WTC11 (cell line): ENCODE data around the gene NCKIPSD. TPM values are rescaled to one million over a fixed set of nuclear protein-coding genes. Genes with fewer than 3 reads are reported as not detected.

Experiments
- ATAC-seq: fragments of 200-7000 bp; cut with Tn5 transposase; 2 replicates; pipeline ENCODE4 v1.10.0; 2021; ENCODE audit warnings: mild to moderate bottlenecking, moderate library complexity
- CTCF ChIA-PET: fragments of 300-600 bp; sonication (Branson Sonifier 250); formaldehyde crosslinking; loops from one replicate; lab custom pipeline; 2021; ENCODE audit warnings: antibody characterized with exemption; lab: Charles Lee
- POLR2A ChIA-PET: fragments of 350-600 bp; sonication (Branson Sonifier 250); formaldehyde crosslinking; loops from one replicate; lab custom pipeline; 2021; ENCODE audit warnings: antibody characterized with exemption; lab: Charles Lee
- DNase-seq: peaks from one replicate; pipeline ENCODE4 v3.0.0; 2021; ENCODE audit warnings: low spot score
- H3K27ac Mint-ChIP-seq: 2 replicates; pipeline ENCODE4 v1.8.0; 2021; ENCODE audit warnings: mixed read lengths
- H3K27me3 Mint-ChIP-seq: 2 replicates; pipeline ENCODE4 v1.8.0; 2021; ENCODE audit warnings: low read depth, mild to moderate bottlenecking, moderate library complexity, mixed read lengths
- H3K36me3 Mint-ChIP-seq: 2 replicates; pipeline ENCODE4 v1.8.0; 2021; ENCODE audit warnings: mixed read lengths
- H3K4me1 Mint-ChIP-seq: 2 replicates; pipeline ENCODE4 v1.8.0; 2022; ENCODE audit warnings: mixed read lengths
- H3K4me3 Mint-ChIP-seq: 2 replicates; pipeline ENCODE4 v1.8.0; 2021; ENCODE audit warnings: mild to moderate bottlenecking, moderate library complexity, mixed read lengths
- H3K9me3 Mint-ChIP-seq: 2 replicates; pipeline ENCODE4 v1.8.0; 2021; ENCODE audit warnings: mixed read lengths
- CREM ChIP-seq: sonication (generic); formaldehyde crosslinking; IDR thresholded peaks from 2 replicates; pipeline ENCODE4 v1.8.1; 2022; ENCODE audit warnings: mild to moderate bottlenecking, missing genetic modification reagents, moderate library complexity
- EMX1 ChIP-seq: fragments of 250-450 bp; sonication (Bioruptor Pico); IDR thresholded peaks from 2 replicates; pipeline ENCODE4 v1.8.0; 2021; ENCODE audit warnings: mild to moderate bottlenecking
- ESRRA ChIP-seq: sonication (generic); formaldehyde crosslinking; IDR thresholded peaks from 2 replicates; pipeline ENCODE4 v1.8.1; 2022; ENCODE audit warnings: mild to moderate bottlenecking, missing genetic modification reagents, borderline replicate concordance
- MXD4 ChIP-seq: fragments of 250-450 bp; sonication (Bioruptor Pico); IDR thresholded peaks from 2 replicates; pipeline ENCODE4 v1.8.0; 2021; ENCODE audit warnings: mild to moderate bottlenecking, moderate library complexity, borderline replicate concordance
- NR1H2 ChIP-seq: sonication (generic); formaldehyde crosslinking; IDR thresholded peaks from 2 replicates; pipeline ENCODE4 v1.9.0; 2021; ENCODE audit warnings: mild to moderate bottlenecking, moderate library complexity, missing genetic modification reagents
- SMAD4 ChIP-seq: sonication (generic); formaldehyde crosslinking; IDR thresholded peaks from 2 replicates; pipeline ENCODE4 v1.8.0; 2022; ENCODE audit warnings: mild to moderate bottlenecking, missing genetic modification reagents
- SP1 ChIP-seq: sonication (generic); formaldehyde crosslinking; conservative IDR thresholded peaks from 2 replicates; pipeline ENCODE4 v1.8.1; 2022; ENCODE audit warnings: missing genetic modification reagents
- ZNF121 ChIP-seq: sonication (generic); formaldehyde crosslinking; IDR thresholded peaks from 2 replicates; pipeline ENCODE4 v1.8.0; 2023; ENCODE audit warnings: missing genetic modification reagents
- ZNF317 ChIP-seq: sonication (generic); formaldehyde crosslinking; IDR thresholded peaks from 2 replicates; pipeline ENCODE4 v1.8.1; 2023; ENCODE audit warnings: low read depth, mild to moderate bottlenecking, moderate library complexity, missing genetic modification reagents, borderline replicate concordance
- ZNF396 ChIP-seq: fragments of 250-450 bp; sonication (Bioruptor Pico); IDR thresholded peaks from 2 replicates; pipeline ENCODE4 v1.8.0; 2021; ENCODE audit warnings: mild to moderate bottlenecking, moderate library complexity, borderline replicate concordance
- total RNA-seq: library from RNA; stranded (reverse); gene quantifications from 3 replicates; pipeline ENCODE4 v1.2.3, GENCODE V29; 2021
- TF ChIP-seq, protein P1 (sequence below): sonication (generic); formaldehyde crosslinking; IDR thresholded peaks from 2 replicates; pipeline ENCODE4 v1.8.0; 2023; ENCODE audit warnings: missing genetic modification reagents, mild to moderate bottlenecking, borderline replicate concordance
- TF ChIP-seq, protein P2 (sequence below): sonication (generic); formaldehyde crosslinking; IDR thresholded peaks from 2 replicates; pipeline ENCODE4 v1.8.1; 2022; ENCODE audit warnings: mild to moderate bottlenecking, moderate library complexity, missing genetic modification reagents
- TF ChIP-seq, protein P3 (sequence below): sonication (generic); formaldehyde crosslinking; IDR thresholded peaks from 2 replicates; pipeline ENCODE4 v1.8.1; 2023; ENCODE audit warnings: mild to moderate bottlenecking, missing genetic modification reagents, borderline replicate concordance
- TF ChIP-seq, protein P4 (sequence below): fragments of 250-450 bp; sonication (Bioruptor Pico); conservative IDR thresholded peaks from 2 replicates; pipeline ENCODE4 v1.9.0; 2021; ENCODE audit warnings: mild to moderate bottlenecking
- TF ChIP-seq, protein P5 (sequence below): sonication (generic); formaldehyde crosslinking; IDR thresholded peaks from 2 replicates; pipeline ENCODE4 v1.8.0; 2022; ENCODE audit warnings: mild to moderate bottlenecking, missing genetic modification reagents
- TF ChIP-seq, protein P6 (sequence below): fragments of 200-600 bp; IDR thresholded peaks from 2 replicates; pipeline ENCODE4 v1.8.0; 2022; ENCODE audit warnings: antibody characterized with exemption

Gene NCKIPSD
- total RNA-seq, 1 experiment from 2014 or later = 40.1 TPM

DNA sequence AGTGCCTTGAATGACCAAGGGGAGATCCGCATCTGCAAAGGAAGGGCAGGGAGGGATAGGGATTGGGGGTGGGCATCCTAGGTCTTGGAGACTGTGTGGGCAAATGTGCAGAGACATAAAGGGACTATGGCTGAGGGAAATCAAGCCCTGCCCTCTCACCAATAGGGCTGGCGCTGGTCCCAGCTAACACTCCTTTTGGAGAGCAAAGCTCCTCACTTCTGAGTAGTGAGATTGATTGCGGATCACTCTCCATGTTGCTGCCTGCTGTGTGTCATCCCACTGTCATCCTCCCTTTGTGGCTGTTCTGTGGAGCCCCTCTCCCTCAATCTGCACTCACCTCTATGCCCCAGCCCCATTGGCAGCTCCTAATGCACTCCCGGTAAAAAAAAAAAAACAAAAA is 20.8 kb downstream of the NCKIPSD start (continued):
- TF ChIP-seq, protein P1, sequence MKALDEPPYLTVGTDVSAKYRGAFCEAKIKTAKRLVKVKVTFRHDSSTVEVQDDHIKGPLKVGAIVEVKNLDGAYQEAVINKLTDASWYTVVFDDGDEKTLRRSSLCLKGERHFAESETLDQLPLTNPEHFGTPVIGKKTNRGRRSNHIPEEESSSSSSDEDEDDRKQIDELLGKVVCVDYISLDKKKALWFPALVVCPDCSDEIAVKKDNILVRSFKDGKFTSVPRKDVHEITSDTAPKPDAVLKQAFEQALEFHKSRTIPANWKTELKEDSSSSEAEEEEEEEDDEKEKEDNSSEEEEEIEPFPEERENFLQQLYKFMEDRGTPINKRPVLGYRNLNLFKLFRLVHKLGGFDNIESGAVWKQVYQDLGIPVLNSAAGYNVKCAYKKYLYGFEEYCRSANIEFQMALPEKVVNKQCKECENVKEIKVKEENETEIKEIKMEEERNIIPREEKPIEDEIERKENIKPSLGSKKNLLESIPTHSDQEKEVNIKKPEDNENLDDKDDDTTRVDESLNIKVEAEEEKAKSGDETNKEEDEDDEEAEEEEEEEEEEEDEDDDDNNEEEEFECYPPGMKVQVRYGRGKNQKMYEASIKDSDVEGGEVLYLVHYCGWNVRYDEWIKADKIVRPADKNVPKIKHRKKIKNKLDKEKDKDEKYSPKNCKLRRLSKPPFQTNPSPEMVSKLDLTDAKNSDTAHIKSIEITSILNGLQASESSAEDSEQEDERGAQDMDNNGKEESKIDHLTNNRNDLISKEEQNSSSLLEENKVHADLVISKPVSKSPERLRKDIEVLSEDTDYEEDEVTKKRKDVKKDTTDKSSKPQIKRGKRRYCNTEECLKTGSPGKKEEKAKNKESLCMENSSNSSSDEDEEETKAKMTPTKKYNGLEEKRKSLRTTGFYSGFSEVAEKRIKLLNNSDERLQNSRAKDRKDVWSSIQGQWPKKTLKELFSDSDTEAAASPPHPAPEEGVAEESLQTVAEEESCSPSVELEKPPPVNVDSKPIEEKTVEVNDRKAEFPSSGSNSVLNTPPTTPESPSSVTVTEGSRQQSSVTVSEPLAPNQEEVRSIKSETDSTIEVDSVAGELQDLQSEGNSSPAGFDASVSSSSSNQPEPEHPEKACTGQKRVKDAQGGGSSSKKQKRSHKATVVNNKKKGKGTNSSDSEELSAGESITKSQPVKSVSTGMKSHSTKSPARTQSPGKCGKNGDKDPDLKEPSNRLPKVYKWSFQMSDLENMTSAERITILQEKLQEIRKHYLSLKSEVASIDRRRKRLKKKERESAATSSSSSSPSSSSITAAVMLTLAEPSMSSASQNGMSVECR = no peak
- TF ChIP-seq CREM (no peak), ESRRA (CRISPR knock-in tag) (no peak), ZNF396 (CRISPR knock-in tag) (no peak)
- TF ChIP-seq, protein P2, sequence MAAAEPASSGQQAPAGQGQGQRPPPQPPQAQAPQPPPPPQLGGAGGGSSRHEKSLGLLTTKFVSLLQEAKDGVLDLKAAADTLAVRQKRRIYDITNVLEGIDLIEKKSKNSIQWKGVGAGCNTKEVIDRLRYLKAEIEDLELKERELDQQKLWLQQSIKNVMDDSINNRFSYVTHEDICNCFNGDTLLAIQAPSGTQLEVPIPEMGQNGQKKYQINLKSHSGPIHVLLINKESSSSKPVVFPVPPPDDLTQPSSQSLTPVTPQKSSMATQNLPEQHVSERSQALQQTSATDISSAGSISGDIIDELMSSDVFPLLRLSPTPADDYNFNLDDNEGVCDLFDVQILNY (CRISPR knock-in tag) = no peak

DNA sequence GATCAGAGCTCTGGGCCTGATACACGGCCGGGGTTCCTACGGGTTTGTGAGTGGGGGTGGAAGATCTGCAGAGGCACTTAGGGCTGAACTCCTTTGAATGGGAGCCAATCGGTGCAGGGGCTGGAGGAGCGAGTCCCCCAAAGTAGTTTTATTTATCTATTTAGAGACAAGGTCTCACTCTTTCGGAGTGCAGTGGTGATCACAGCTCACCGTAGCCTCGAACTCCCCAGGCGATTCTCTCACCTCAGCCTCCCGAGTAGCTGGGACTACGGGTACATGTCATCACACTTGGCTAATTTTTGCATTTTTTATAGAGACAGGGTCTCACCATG is 21.4 kb downstream of the NCKIPSD start:
- Mint-ChIP-seq H3K27me3 (no peaks in the 10 kb centered on the region), H3K36me3 (peaks cover 27% of the 10 kb centered on the region), H3K27ac (peak overlapping the region; percentile 99), H3K4me3 (peak overlapping the region; percentile 88), H3K9me3 (0 out of 2 replicates have a peak, but pooled peaks cover 4% of the 10 kb centered on the region), H3K4me1 (peaks cover 14% of the 10 kb centered on the region)
- DNase-seq (no peak), ATAC-seq (no peak)
- ChIA-PET POLR2A (interaction anchor here (1.2 to 4.4 kb wide), 4 partner anchors 20 to 255 kb away, joined by 3 to 41 read pairs (median 16); partner anchors contain the start of genes ARIH2, IP6K2 and SLC26A6), CTCF (interaction anchor here (0.6 to 5.2 kb wide), 21 partner anchors 10 to 468 kb away, joined by 3 to 51 read pairs (median 5); partner anchors contain the start of genes IP6K2, LAMB2, NCKIPSD and NDUFAF3)
- no peak for TF ChIP-seq ZNF317 (CRISPR knock-in tag)
- no peak for TF ChIP-seq EMX1
- TF ChIP-seq, protein P3, sequence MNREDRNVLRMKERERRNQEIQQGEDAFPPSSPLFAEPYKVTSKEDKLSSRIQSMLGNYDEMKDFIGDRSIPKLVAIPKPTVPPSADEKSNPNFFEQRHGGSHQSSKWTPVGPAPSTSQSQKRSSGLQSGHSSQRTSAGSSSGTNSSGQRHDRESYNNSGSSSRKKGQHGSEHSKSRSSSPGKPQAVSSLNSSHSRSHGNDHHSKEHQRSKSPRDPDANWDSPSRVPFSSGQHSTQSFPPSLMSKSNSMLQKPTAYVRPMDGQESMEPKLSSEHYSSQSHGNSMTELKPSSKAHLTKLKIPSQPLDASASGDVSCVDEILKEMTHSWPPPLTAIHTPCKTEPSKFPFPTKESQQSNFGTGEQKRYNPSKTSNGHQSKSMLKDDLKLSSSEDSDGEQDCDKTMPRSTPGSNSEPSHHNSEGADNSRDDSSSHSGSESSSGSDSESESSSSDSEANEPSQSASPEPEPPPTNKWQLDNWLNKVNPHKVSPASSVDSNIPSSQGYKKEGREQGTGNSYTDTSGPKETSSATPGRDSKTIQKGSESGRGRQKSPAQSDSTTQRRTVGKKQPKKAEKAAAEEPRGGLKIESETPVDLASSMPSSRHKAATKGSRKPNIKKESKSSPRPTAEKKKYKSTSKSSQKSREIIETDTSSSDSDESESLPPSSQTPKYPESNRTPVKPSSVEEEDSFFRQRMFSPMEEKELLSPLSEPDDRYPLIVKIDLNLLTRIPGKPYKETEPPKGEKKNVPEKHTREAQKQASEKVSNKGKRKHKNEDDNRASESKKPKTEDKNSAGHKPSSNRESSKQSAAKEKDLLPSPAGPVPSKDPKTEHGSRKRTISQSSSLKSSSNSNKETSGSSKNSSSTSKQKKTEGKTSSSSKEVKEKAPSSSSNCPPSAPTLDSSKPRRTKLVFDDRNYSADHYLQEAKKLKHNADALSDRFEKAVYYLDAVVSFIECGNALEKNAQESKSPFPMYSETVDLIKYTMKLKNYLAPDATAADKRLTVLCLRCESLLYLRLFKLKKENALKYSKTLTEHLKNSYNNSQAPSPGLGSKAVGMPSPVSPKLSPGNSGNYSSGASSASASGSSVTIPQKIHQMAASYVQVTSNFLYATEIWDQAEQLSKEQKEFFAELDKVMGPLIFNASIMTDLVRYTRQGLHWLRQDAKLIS = no peak
- no peak for TF ChIP-seq SMAD4 (CRISPR knock-in tag)
- no peak for TF ChIP-seq ZNF121 (CRISPR knock-in tag)
- TF ChIP-seq SP1 (CRISPR knock-in tag) = no peak

DNA sequence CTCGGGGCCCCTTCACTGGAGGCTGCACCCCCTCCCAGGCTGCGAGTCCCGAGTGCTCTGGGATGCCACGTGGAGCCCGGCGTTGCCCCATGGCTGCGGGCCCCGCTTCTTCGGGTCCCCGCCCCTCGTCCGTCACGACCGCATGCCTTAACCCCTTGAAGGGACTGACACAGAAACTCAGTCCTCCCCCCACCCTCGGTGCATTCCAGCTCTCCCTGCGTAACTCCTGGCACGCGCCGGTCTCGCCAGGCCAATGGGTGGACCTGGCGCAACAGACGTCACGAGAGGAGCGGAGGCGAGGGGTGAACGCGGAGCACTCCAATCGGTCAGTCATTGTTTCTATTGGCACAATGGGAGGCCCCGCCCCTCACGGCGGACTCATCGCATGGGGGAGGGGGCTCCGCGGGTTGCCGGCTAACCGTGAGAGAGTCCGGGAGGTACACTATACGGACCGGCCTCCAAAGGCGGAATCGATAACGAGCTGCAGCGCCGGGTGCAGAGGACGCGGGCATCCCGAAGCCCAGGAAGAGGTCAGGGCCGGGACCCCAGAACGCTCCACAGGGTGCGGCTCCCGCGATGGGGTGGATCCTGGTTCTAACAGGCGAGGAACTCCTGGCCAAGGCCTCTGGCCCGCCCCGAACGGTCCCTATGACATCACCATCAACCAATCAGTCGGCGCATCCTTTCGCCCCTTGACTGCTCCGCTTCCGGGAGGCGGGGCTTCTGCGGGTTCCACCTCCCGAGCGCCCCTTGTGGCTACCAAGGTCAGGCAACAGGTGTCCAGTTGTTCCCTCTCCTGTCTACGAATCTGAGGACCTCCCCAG is 22.0 kb downstream of the NCKIPSD start:
- peak overlapping the region; percentile 100 for H3K27ac Mint-ChIP-seq
- peaks cover 32% of the 10 kb centered on the region for H3K36me3 Mint-ChIP-seq
- ChIA-PET POLR2A (interaction anchor here (0.6 to 4.4 kb wide), 12 partner anchors 12 to 457 kb away, joined by 3 to 41 read pairs (median 4); partner anchors contain the start of genes ARIH2, ATRIP, IP6K2 and NDUFAF3), CTCF (interaction anchor here (0.6 to 5.2 kb wide), 23 partner anchors 10 to 469 kb away, joined by 3 to 51 read pairs (median 4); partner anchors contain the start of genes IP6K2, LAMB2, NCKIPSD and NDUFAF3)
- peak; percentile 79 for ATAC-seq
- peaks cover 14% of the 10 kb centered on the region for H3K4me1 Mint-ChIP-seq
- peak overlapping the region; percentile 88 for H3K4me3 Mint-ChIP-seq
- peaks cover 9% of the 10 kb centered on the region; the same call in 1 of the 2 replicates for H3K9me3 Mint-ChIP-seq
- peak; percentile 99 for DNase-seq
- H3K27me3 Mint-ChIP-seq = no peaks in the 10 kb centered on the region
- TF ChIP-seq NR1H2 (no peak), MXD4 (CRISPR knock-in tag) (no peak)
- TF ChIP-seq, protein P4, sequence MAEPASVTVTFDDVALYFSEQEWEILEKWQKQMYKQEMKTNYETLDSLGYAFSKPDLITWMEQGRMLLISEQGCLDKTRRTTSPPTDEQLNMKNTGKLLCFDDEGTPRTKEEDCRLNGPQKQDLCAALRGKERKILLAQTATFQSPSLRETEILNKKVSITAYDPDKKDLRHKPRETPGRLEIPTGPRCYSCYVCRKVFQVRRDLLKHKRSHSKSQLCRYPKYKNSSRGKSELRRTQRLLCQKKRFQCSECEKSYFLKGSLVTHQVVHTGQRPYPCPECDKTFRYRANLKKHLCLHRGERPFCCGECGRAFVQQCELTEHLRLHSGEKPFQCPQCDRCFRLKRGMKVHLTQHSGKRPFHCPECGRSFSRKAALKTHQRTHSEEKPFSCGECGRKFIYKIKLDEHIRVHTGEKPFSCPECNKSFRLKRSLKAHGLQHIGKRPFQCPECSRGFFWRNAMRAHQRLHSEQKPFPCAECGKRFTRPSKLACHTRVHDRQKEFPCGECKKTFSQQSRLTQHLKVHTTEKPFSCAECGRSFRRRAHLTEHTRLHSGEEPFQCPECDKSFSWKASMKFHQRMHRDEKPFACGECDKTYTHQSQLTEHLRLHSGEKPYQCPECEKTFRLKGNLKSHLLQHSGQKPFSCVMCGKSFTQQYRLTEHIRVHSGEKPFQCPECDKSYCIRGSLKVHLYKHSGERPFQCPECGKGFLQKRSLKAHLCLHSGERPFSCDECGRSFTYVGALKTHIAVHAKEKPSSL (CRISPR knock-in tag) = no peak
- TF ChIP-seq, protein P5, sequence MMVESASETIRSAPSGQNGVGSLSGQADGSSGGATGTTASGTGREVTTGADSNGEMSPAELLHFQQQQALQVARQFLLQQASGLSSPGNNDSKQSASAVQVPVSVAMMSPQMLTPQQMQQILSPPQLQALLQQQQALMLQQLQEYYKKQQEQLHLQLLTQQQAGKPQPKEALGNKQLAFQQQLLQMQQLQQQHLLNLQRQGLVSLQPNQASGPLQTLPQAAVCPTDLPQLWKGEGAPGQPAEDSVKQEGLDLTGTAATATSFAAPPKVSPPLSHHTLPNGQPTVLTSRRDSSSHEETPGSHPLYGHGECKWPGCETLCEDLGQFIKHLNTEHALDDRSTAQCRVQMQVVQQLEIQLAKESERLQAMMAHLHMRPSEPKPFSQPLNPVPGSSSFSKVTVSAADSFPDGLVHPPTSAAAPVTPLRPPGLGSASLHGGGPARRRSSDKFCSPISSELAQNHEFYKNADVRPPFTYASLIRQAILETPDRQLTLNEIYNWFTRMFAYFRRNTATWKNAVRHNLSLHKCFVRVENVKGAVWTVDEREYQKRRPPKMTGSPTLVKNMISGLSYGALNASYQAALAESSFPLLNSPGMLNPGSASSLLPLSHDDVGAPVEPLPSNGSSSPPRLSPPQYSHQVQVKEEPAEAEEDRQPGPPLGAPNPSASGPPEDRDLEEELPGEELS (CRISPR knock-in tag) = peak; percentile 94
- TF ChIP-seq, protein P6, sequence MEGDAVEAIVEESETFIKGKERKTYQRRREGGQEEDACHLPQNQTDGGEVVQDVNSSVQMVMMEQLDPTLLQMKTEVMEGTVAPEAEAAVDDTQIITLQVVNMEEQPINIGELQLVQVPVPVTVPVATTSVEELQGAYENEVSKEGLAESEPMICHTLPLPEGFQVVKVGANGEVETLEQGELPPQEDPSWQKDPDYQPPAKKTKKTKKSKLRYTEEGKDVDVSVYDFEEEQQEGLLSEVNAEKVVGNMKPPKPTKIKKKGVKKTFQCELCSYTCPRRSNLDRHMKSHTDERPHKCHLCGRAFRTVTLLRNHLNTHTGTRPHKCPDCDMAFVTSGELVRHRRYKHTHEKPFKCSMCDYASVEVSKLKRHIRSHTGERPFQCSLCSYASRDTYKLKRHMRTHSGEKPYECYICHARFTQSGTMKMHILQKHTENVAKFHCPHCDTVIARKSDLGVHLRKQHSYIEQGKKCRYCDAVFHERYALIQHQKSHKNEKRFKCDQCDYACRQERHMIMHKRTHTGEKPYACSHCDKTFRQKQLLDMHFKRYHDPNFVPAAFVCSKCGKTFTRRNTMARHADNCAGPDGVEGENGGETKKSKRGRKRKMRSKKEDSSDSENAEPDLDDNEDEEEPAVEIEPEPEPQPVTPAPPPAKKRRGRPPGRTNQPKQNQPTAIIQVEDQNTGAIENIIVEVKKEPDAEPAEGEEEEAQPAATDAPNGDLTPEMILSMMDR = peak; percentile 64; the same call in 1 of the 2 replicates
